Loucy (cell line): ENCODE data around the gene DCAF15.

ENCODE experiments used
- H2AFZ ChIP-seq: fragments of 200-600 bp; sonication (generic); 2 replicates; pipeline ENCODE4 v1.6.0; 2016; ENCODE audit warnings: antibody characterized with exemption, mild to moderate bottlenecking, low read length, moderate library complexity
- H3F3A ChIP-seq: fragments of 200-600 bp; 2 replicates; pipeline ENCODE4 v1.6.0; 2016; ENCODE audit warnings: antibody characterized with exemption, low read depth, mild to moderate bottlenecking
- H3K27me3 ChIP-seq: fragments of 200-600 bp; sonication (generic); 2 replicates; pipeline ENCODE4 v1.6.1; 2014; ENCODE audit warnings: low read length, mild to moderate bottlenecking; ENCODE audit not compliant: insufficient read depth, poor library complexity, severe bottlenecking
- H3K36me3 ChIP-seq: fragments of 200-600 bp; sonication (generic); 2 replicates; pipeline ENCODE4 v1.6.1; 2016; ENCODE audit warnings: low read length; ENCODE audit not compliant: insufficient read depth
- H3K4me1 ChIP-seq: fragments of 200-600 bp; sonication (generic); 2 replicates; pipeline ENCODE4 v1.5.1; 2014; ENCODE audit warnings: low read length, mild to moderate bottlenecking; ENCODE audit not compliant: insufficient read depth, poor library complexity, severe bottlenecking
- H3K4me2 ChIP-seq: fragments of 200-600 bp; sonication (generic); 2 replicates; pipeline ENCODE4 v1.6.0; 2014; ENCODE audit warnings: antibody characterized with exemption, low read length, low read depth, mild to moderate bottlenecking; ENCODE audit not compliant: poor library complexity, severe bottlenecking
- H3K4me3 ChIP-seq: fragments of 200-600 bp; sonication (generic); 2 replicates; pipeline ENCODE4 v1.5.1; 2014; ENCODE audit warnings: low read length, mild to moderate bottlenecking, mixed read lengths; ENCODE audit not compliant: poor library complexity, severe bottlenecking
- H3K79me2 ChIP-seq: fragments of 200-600 bp; sonication (generic); 2 replicates; pipeline ENCODE4 v1.6.1; 2014; ENCODE audit warnings: low read length; ENCODE audit not compliant: insufficient read depth
- H3K9ac ChIP-seq: fragments of 200-600 bp; sonication (generic); 2 replicates; pipeline ENCODE4 v1.6.0; 2014; ENCODE audit warnings: mild to moderate bottlenecking, low read depth, low read length, moderate library complexity; ENCODE audit not compliant: poor library complexity, severe bottlenecking
- H3K9me2 ChIP-seq: fragments of 200-600 bp; sonication (generic); replicated peaks from 2 replicates; pipeline ENCODE4 v1.6.1; 2016; ENCODE audit warnings: low read depth, low read length, mixed read lengths
- H3K9me3 ChIP-seq: fragments of 200-600 bp; sonication (generic); 2 replicates; pipeline ENCODE4 v1.6.1; 2014; ENCODE audit warnings: mild to moderate bottlenecking, antibody characterized with exemption, low read length, low read depth; ENCODE audit not compliant: insufficient read depth
- H4K20me1 ChIP-seq: fragments of 200-600 bp; sonication (generic); 2 replicates; pipeline ENCODE4 v1.6.0; 2014; ENCODE audit warnings: antibody characterized with exemption, low read length, mild to moderate bottlenecking; ENCODE audit not compliant: insufficient read depth, poor library complexity, severe bottlenecking
- EZH2phosphoT487 ChIP-seq: fragments of 200-600 bp; IDR thresholded peaks from 2 replicates; pipeline ENCODE4 v1.6.1; 2018; ENCODE audit warnings: antibody characterized with exemption, mild to moderate bottlenecking, moderate library complexity, borderline replicate concordance
- TF ChIP-seq, protein P1 (sequence below): fragments of 200-600 bp; sonication (generic); conservative IDR thresholded peaks from 2 replicates; pipeline ENCODE4 v1.5.1; 2014; ENCODE audit warnings: mild to moderate bottlenecking, antibody characterized with exemption, low read length

DCAF15 gene, protein sequence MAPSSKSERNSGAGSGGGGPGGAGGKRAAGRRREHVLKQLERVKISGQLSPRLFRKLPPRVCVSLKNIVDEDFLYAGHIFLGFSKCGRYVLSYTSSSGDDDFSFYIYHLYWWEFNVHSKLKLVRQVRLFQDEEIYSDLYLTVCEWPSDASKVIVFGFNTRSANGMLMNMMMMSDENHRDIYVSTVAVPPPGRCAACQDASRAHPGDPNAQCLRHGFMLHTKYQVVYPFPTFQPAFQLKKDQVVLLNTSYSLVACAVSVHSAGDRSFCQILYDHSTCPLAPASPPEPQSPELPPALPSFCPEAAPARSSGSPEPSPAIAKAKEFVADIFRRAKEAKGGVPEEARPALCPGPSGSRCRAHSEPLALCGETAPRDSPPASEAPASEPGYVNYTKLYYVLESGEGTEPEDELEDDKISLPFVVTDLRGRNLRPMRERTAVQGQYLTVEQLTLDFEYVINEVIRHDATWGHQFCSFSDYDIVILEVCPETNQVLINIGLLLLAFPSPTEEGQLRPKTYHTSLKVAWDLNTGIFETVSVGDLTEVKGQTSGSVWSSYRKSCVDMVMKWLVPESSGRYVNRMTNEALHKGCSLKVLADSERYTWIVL

DNA sequence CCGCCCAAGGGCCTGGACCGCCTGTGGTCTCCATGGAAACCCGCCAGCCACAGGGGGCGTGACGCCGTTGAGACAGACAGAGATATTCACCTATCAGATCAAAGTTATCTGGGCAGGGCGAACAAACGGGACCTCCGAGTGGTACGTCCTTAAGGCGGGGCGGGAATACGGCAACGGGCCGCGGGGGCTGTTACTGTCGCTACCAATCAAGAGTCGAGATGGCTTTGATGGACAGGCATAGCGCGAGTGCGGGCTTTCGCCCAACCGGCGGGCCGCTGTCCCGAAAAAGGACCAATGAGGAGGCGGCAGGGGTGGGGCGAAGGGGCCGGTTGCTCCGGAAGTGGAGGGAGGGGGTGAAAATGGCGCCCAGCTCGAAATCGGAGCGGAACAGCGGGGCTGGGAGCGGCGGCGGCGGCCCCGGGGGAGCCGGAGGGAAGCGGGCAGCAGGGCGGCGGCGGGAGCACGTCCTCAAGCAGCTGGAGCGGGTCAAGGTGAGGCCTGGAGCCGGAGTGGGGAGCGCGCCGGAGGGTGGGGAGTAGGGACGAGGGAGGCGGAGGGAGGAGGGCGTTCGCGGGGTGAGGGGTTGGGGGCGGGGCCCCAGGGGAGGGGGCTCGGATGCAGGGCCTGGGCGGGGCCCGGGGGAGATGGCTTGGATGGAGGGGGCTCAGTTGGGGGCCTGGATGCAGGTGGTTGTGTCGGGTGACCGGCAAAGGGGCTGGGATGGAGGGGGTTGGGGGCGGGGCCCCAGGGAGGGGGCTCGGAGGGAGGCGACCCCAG lies at the start of gene DCAF15:
Gene DCAF15, plus strand, starts transcription at position 356 of the 777 bp plus-strand sequence. Its CDS starts 4 bp downstream, at position 360.
- peaks cover 19% of the 10 kb centered on the region for H4K20me1 ChIP-seq
- no peak for TF ChIP-seq EZH2phosphoT487
- TF ChIP-seq, protein P1, sequence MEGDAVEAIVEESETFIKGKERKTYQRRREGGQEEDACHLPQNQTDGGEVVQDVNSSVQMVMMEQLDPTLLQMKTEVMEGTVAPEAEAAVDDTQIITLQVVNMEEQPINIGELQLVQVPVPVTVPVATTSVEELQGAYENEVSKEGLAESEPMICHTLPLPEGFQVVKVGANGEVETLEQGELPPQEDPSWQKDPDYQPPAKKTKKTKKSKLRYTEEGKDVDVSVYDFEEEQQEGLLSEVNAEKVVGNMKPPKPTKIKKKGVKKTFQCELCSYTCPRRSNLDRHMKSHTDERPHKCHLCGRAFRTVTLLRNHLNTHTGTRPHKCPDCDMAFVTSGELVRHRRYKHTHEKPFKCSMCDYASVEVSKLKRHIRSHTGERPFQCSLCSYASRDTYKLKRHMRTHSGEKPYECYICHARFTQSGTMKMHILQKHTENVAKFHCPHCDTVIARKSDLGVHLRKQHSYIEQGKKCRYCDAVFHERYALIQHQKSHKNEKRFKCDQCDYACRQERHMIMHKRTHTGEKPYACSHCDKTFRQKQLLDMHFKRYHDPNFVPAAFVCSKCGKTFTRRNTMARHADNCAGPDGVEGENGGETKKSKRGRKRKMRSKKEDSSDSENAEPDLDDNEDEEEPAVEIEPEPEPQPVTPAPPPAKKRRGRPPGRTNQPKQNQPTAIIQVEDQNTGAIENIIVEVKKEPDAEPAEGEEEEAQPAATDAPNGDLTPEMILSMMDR = no peak
- H3K9ac ChIP-seq = peak within 1 kb of the TSS; percentile 92
- no peaks in the 10 kb centered on the region for H3K9me2 ChIP-seq
- peaks cover 23% of the 10 kb centered on the region; the same call in 1 of the 2 replicates for H3K36me3 ChIP-seq
- H2AFZ ChIP-seq = peak within 1 kb of the TSS; percentile 71
- no peaks in the 10 kb centered on the region for H3F3A ChIP-seq
- H3K27me3 ChIP-seq = no peaks in the 10 kb centered on the region
- H3K9me3 ChIP-seq = no peaks in the 10 kb centered on the region
- peaks cover 50% of the 10 kb centered on the region for H3K79me2 ChIP-seq
- peaks cover 10% of the 10 kb centered on the region for H3K4me1 ChIP-seq
- peak within 1 kb of the TSS; percentile 93 for H3K4me3 ChIP-seq
- peak within 1 kb of the TSS; percentile 94 for H3K4me2 ChIP-seq

DNA sequence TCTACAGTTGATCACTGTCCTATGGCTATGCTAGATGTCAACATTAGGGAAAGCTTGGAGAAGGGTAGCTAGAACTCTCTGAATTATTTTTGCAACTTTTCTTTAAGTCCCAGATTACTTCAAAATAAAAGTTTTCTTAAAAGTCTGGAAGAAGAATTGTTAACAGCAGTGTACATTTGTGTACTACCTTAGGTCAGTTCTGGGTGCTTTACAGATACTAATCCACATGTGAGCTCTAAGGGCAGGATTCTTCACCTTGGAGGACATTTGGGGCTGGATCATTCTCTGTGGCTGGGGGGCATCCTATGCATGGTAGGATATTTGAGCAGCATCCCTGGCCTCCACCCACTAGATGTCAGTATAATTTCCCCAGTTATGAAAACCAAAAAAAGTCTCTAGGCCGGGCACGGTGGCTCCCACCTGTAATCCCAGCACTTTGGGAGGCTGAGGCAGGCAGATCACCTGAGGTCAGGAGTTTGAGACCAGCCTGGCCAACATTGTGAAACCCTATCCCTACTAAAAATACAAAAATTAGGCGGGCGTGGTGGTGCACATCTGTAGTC lies 49.2 kb upstream of the DCAF15 start:
- no peaks in the 10 kb centered on the region for H3K9me3 ChIP-seq
- peak overlapping the region; percentile 39 for H3K9ac ChIP-seq
- H3K36me3 ChIP-seq = no peaks in the 10 kb centered on the region
- H3K4me3 ChIP-seq = peak overlapping the region; percentile 52
- no peaks in the 10 kb centered on the region for H3K9me2 ChIP-seq
- peaks cover 56% of the 10 kb centered on the region for H3K79me2 ChIP-seq
- peaks cover 9% of the 10 kb centered on the region for H4K20me1 ChIP-seq
- peak overlapping the region; percentile 56 for H3K4me2 ChIP-seq
- peak overlapping the region; percentile 61 for H2AFZ ChIP-seq
- H3F3A ChIP-seq = no peaks in the 10 kb centered on the region
- peaks cover 41% of the 10 kb centered on the region for H3K4me1 ChIP-seq
- no peaks in the 10 kb centered on the region for H3K27me3 ChIP-seq
- TF ChIP-seq, protein P1 = peak; percentile 68
- no peak for TF ChIP-seq EZH2phosphoT487
